Germinal center (tissue), 1 donor: ENCODE results near the gene CLCA1.

Experiments
- DNase-seq: peaks from one replicate; pipeline ENCODE4 v3.0.0; 2012; ENCODE audit warnings: mixed read lengths, low spot score

CLCA1 gene

GRCh38 chr1:86468501-86468977 is at the start of gene CLCA1:
Gene CLCA1, plus strand, starts transcription at chr1:86468927. Its CDS starts 45 bp downstream, at chr1:86468972.
- no peak for DNase-seq

GRCh38 chr1:86419277-86419903 is 49.3 kb upstream of the CLCA1 start:
- peak; percentile 48 for DNase-seq

GRCh38 chr1:86421601-86422280 is 47.0 kb upstream of the CLCA1 start:
- DNase-seq, result no peak

- no peak for DNase-seq
Observed at GRCh38 chr1:86423473-86423872, 45.3 kb upstream of the CLCA1 start.

- no peak for DNase-seq
Observed at GRCh38 chr1:86423873-86424272, 44.9 kb upstream of the CLCA1 start, which contains the start of gene CLCA2. Gene CLCA2, plus strand, starts transcription at chr1:86424171. Its CDS starts 77 bp downstream, at chr1:86424248.

GRCh38 chr1:86429122-86429725 is 39.5 kb upstream of the CLCA1 start:
- DNase-seq, result no peak

- no peak for DNase-seq
Observed at GRCh38 chr1:86429835-86430234, 38.9 kb upstream of the CLCA1 start.

- DNase-seq, result no peak
Observed at GRCh38 chr1:86430376-86430775, 38.4 kb upstream of the CLCA1 start.

GRCh38 chr1:86434059-86434458 is 34.7 kb upstream of the CLCA1 start:
- no peak for DNase-seq

GRCh38 chr1:86435327-86435726 is 33.4 kb upstream of the CLCA1 start:
- no peak for DNase-seq

- no peak for DNase-seq
Observed at GRCh38 chr1:86436041-86436440, 32.7 kb upstream of the CLCA1 start.

- DNase-seq, result no peak
Observed at GRCh38 chr1:86441581-86441980, 27.1 kb upstream of the CLCA1 start.

GRCh38 chr1:86441997-86442396 is 26.7 kb upstream of the CLCA1 start:
- DNase-seq, result no peak

- DNase-seq, result no peak
Observed at GRCh38 chr1:86445919-86446318, 22.8 kb upstream of the CLCA1 start.

- no peak for DNase-seq
Observed at GRCh38 chr1:86447198-86447790, 21.4 kb upstream of the CLCA1 start.

GRCh38 chr1:86448670-86449069 is 20.1 kb upstream of the CLCA1 start:
- DNase-seq, result no peak

GRCh38 chr1:86449103-86449502 is 19.6 kb upstream of the CLCA1 start:
- DNase-seq, result no peak

GRCh38 chr1:86450847-86451246 is 17.9 kb upstream of the CLCA1 start:
- no peak for DNase-seq

GRCh38 chr1:86453664-86454063 is 15.1 kb upstream of the CLCA1 start:
- no peak for DNase-seq

- DNase-seq, result no peak
Observed at GRCh38 chr1:86455073-86455472, 13.7 kb upstream of the CLCA1 start.

- no peak for DNase-seq
Observed at GRCh38 chr1:86460998-86461397, 7.7 kb upstream of the CLCA1 start.

- no peak for DNase-seq
Observed at GRCh38 chr1:86461482-86461881, 7.2 kb upstream of the CLCA1 start.

- DNase-seq, result no peak
Observed at GRCh38 chr1:86464819-86465218, 3.9 kb upstream of the CLCA1 start.
